AG04449 (cell line): Measurements from ENCODE around the gene PCNT.

Source experiments
- CTCF ChIA-PET: fragments of 350-600 bp; formaldehyde crosslinking; extraction: SDS; loops from one replicate; lab custom pipeline; 2021; ENCODE audit warnings: antibody characterized with exemption; lab: Yijun Ruan, JAX
- POLR2A ChIA-PET: fragments of 400-600, 350-600 bp; formaldehyde crosslinking; extraction: SDS; loops from one replicate; lab custom pipeline; 2020; ENCODE audit warnings: antibody characterized with exemption, inconsistent platforms; lab: Yijun Ruan, JAX
- DNase-seq: peaks from one replicate; pipeline ENCODE4 v3.0.0-alpha.2; 2010; ENCODE audit warnings: low read depth, low spot score
- H3K4me3 ChIP-seq: 2 replicates; pipeline ENCODE4 v1.5.1; 2011; ENCODE audit warnings: low read depth, mild to moderate bottlenecking, control low read depth, low read length
- TF ChIP-seq, protein P1 (sequence below): IDR thresholded peaks from one replicate; pipeline ENCODE4 v1.5.1; 2011; ENCODE audit warnings: mild to moderate bottlenecking, moderate library complexity, low read length, control low read depth, inconsistent platforms; ENCODE audit not compliant: insufficient read depth; ENCODE audit errors: missing control alignments

The PCNT gene

GRCh38 chr21:46379691-46380090, 55.7 kb downstream of the PCNT start:
- TF ChIP-seq, protein P1, sequence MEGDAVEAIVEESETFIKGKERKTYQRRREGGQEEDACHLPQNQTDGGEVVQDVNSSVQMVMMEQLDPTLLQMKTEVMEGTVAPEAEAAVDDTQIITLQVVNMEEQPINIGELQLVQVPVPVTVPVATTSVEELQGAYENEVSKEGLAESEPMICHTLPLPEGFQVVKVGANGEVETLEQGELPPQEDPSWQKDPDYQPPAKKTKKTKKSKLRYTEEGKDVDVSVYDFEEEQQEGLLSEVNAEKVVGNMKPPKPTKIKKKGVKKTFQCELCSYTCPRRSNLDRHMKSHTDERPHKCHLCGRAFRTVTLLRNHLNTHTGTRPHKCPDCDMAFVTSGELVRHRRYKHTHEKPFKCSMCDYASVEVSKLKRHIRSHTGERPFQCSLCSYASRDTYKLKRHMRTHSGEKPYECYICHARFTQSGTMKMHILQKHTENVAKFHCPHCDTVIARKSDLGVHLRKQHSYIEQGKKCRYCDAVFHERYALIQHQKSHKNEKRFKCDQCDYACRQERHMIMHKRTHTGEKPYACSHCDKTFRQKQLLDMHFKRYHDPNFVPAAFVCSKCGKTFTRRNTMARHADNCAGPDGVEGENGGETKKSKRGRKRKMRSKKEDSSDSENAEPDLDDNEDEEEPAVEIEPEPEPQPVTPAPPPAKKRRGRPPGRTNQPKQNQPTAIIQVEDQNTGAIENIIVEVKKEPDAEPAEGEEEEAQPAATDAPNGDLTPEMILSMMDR = no peak
- ChIA-PET CTCF (interaction anchor here (1.7 kb wide), 1 partner anchor 12 kb away, joined by 4 read pairs; no protein-coding TSS in a partner anchor), POLR2A (no interaction called here)
- no peak for DNase-seq
- H3K4me3 ChIP-seq = no peak overlapping the region

- ChIA-PET CTCF (interaction anchor here (1.2 kb wide), 1 partner anchor 9 kb away, joined by 3 read pairs; no protein-coding TSS in a partner anchor), POLR2A (no interaction called here)
- TF ChIP-seq, protein P1 = no peak
- no peak for DNase-seq
- H3K4me3 ChIP-seq = no peak overlapping the region
These were observed 57.6 kb downstream of the PCNT start for GRCh38 chr21:46381541-46381940.

DNA sequence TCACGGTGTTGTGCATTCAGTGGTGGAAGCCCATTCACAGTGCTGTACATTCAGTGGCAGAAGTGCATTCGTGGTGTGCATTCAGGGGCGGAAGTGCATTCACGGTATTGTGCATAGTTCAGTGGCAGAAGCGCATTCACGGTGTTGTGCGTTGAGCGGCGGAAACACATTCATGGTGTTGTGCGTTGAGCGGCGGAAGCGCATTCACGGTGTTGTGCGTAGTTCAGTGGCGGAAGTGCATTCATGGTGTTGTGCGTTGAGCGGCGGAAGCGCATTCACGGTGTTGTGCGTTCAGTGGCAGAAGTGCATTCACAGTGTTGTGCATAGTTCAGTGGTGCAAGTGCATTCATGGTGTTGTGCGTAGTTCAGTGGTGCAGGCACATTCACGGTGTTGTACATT, 60.6 kb downstream of the PCNT start:
- DNase-seq = no peak
- ChIA-PET POLR2A (no interaction called here), CTCF (no interaction called here)
- TF ChIP-seq, protein P1 = no peak
- no peak overlapping the region for H3K4me3 ChIP-seq

DNA sequence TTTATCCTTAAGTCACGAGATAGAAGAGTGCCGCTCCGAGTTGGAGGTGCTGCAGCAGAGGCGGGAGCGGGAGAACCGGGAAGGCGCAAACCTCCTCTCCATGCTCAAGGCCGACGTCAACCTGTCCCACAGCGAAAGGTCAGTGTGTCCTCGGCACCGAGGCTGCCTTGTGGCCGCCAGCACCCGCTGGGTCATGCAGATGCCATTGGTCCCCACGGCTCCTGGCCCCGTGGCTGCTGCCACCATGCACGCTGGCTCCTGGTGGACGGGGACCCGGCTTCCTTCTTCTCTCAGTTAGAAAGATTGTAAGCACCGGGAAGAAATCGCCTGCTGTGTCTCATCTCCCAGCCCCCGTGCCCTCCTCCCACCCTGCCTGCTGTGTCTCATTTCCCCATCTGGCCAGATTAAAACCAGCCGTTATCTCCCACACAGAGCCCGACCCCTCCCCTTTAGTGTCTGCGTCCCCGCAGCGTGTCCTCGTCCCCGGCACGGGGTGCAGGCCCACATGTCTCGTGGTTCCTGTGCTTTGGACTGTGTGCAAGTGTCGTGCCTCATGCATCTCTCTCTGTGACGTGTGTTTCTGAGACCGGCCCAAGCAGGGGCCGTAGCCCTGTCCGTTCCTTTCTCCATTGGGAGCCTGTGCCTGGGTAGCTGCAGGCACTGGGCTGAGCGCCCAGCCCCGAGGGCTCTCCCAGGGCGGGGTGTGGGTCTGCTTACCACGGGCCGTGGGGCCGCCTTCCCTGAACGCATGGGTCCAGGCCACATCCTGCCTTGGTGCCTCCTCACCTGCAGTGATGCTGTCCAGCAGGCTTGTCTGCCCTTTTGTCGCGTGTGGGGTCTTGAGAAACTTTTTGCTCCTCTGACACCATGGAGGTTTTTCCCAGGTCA, 62.1 kb downstream of the PCNT start:
- ChIA-PET POLR2A (no interaction called here), CTCF (no interaction called here)
- DNase-seq = no peak
- TF ChIP-seq, protein P1 = no peak
- no peak overlapping the region for H3K4me3 ChIP-seq

DNA sequence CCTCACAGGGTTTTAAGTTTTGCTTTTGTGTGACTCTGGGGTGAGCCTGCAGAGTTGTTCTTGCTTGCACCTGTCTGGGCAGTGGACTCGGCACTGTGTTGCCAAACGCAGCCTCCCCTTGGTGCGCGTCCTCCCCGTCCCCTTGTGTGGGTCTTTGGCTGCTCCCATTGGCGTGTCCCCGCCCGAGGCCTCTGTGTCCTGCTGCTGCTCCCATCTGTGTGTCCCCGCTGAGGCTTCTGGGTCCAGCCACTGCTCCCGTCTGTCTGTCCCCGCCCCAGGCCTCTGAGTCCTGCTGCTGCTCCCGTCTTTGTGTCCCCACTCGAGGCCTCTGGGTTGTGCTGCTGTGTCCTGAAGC, 62.8 kb downstream of the PCNT start:
- no peak overlapping the region for H3K4me3 ChIP-seq
- TF ChIP-seq, protein P1 = no peak
- ChIA-PET POLR2A (no interaction called here), CTCF (no interaction called here)
- DNase-seq = no peak

DNA sequence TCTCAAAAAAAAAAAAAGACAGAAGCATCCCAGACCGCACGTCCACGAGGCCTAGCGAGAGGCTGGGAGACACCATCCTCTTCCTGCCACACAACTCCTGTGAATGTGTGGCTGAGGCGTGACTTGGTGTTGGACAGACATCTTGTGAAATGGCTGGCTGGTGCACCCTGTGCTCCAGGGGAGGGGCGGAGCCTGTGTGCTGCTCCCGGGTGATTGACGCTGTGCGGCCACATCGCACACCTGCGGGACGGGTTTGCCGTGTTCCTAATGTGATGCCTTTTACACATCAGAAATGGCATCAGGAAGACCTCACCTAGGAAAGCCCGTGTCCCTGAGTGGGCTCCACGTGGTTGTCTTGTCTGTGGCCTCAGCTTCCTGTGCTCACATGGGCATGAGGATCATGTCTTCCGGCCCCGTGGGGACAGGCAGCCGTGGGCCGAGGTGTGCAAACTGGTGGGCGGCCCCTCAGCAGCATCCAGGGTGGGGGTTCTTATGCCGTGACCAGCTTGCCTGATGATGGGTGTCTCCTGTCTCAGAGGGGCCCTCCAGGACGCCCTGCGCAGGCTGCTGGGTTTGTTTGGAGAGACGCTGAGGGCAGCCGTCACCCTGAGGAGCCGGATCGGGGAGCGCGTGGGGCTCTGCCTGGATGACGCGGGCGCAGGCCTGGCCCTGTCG, 64.4 kb downstream of the PCNT start:
- POLR2A ChIA-PET = no interaction called here
- no peak overlapping the region for H3K4me3 ChIP-seq
- CTCF ChIA-PET = no interaction called here
- no peak for DNase-seq
- TF ChIP-seq, protein P1 = no peak
